Measurements from ENCODE around the gene MARF1.
"Not testable (repeated sequence)": the region's sequence is repeated elsewhere in the genome, so short reads cannot be mapped to it uniquely, and the experiment has no call there.

DNA sequence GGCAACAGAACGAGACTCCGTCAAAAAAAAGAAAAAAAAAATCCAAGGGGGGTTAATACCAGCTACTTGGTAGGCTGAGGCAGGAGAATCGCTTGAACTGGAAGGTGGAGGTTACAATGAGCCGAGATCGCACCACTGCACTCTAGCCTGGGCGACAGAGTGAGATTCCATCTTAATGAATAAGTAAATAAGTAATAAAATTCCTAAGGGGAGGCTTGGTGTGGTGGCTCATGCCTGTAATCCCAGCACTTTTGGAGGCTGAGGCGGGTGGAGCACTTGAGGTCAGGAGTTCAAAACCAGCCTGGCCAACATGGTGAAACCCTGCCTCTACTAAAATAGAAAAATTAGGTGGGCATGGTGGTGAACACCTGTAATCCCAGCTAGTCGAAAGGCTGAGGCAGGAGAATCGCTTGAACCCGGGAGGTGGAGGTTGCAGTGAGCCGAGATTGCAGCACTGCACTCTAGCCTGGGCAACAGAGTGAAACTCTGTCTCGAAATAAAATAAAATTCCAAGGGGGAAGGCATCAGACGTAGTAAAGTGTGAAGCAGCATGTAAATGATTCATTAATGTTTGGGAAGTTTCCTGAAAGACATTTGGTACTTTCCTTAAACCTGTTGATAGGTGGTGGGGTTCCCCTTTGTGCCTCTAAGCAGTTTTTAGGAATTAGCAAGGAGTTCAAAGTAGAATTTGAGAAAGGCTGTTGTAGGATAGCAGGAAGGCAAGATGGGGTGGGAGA, 3.8 kb upstream of the MARF1 start:
- not testable (repeated sequence) for TF ChIP-seq EP300, CTCF, POLR2AphosphoS5, POLR2A (IDR thresholded peaks at IDR 0.05)

Measured in upper lobe of left lung (tissue), 4 donors.